ENCODE data around the gene PLBD1.

The PLBD1 gene

GRCh38 chr12:14576896-14577295 is 9.2 kb upstream of the PLBD1 start:
- no peak for ATAC-seq (ENCODE audit: low read depth)
- Histone ChIP-seq H3K27ac (ENCODE audit: poor library complexity, severe bottlenecking) (no peak overlapping the region), H3K4me1 (ENCODE audit: insufficient read depth, poor library complexity, severe bottlenecking) (no peaks in the 10 kb centered on the region), H3K36me3 (ENCODE audit: low read depth) (no peaks in the 10 kb centered on the region), H3K27me3 (ENCODE audit: insufficient read depth, poor library complexity, severe bottlenecking) (no peaks in the 10 kb centered on the region), H3K9me3 (ENCODE audit: severe bottlenecking) (no peaks in the 10 kb centered on the region), H3K4me3 (ENCODE audit: severe bottlenecking) (no peak overlapping the region)
- TF ChIP-seq CTCF (IDR thresholded peaks at IDR 0.05; ENCODE audit: poor library complexity, severe bottlenecking) = no peak
- no peak for DNase-seq (ENCODE audit: low spot score)

DNA sequence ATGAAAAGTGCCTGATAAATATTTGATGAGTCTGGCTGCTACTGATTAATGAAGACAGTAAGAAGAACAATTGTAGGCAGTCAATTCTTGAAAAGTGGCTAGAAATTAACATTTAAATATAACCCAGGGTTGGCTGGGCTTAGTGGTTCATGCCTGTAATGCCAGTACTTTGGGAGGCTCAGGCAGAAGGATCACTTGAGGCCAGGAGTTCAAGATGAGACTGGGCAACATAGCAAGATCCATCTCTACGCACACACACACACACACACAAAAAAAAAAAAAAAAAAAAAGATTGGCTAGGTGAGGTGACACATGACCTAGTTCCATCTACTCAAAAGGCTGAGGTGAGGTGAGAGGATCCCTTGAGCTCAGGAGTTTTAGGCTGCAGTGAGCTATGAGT is 7.9 kb upstream of the PLBD1 start:
- DNase-seq (ENCODE audit: low spot score) (no peak), ATAC-seq (ENCODE audit: low read depth) (no peak)
- Histone ChIP-seq H3K4me3 (ENCODE audit: severe bottlenecking) (no peak overlapping the region), H3K4me1 (ENCODE audit: insufficient read depth, poor library complexity, severe bottlenecking) (no peaks in the 10 kb centered on the region), H3K27ac (ENCODE audit: poor library complexity, severe bottlenecking) (no peak overlapping the region), H3K36me3 (ENCODE audit: low read depth) (no peaks in the 10 kb centered on the region), H3K27me3 (ENCODE audit: insufficient read depth, poor library complexity, severe bottlenecking) (no peaks in the 10 kb centered on the region), H3K9me3 (ENCODE audit: severe bottlenecking) (no peaks in the 10 kb centered on the region)
- no peak for TF ChIP-seq CTCF (IDR thresholded peaks at IDR 0.05; ENCODE audit: poor library complexity, severe bottlenecking)

GRCh38 chr12:14573118-14573517 is 5.4 kb upstream of the PLBD1 start:
- H3K9me3 ChIP-seq (ENCODE audit: severe bottlenecking) = no peaks in the 10 kb centered on the region
- no peak overlapping the region for H3K4me3 ChIP-seq (ENCODE audit: severe bottlenecking)
- no peak for DNase-seq (ENCODE audit: low spot score)
- no peaks in the 10 kb centered on the region for H3K27me3 ChIP-seq (ENCODE audit: insufficient read depth, poor library complexity, severe bottlenecking)
- no peak for ATAC-seq (ENCODE audit: low read depth)
- no peak for TF ChIP-seq CTCF (IDR thresholded peaks at IDR 0.05; ENCODE audit: poor library complexity, severe bottlenecking)
- no peak overlapping the region for H3K27ac ChIP-seq (ENCODE audit: poor library complexity, severe bottlenecking)
- H3K36me3 ChIP-seq (ENCODE audit: low read depth) = no peaks in the 10 kb centered on the region
- H3K4me1 ChIP-seq (ENCODE audit: insufficient read depth, poor library complexity, severe bottlenecking) = no peaks in the 10 kb centered on the region

GRCh38 chr12:14572401-14572800 is 4.7 kb upstream of the PLBD1 start:
- ATAC-seq (ENCODE audit: low read depth) (no peak), DNase-seq (ENCODE audit: low spot score) (no peak)
- H3K27me3 ChIP-seq (ENCODE audit: insufficient read depth, poor library complexity, severe bottlenecking) = no peaks in the 10 kb centered on the region
- H3K27ac ChIP-seq (ENCODE audit: poor library complexity, severe bottlenecking) = no peak overlapping the region
- no peaks in the 10 kb centered on the region for H3K4me1 ChIP-seq (ENCODE audit: insufficient read depth, poor library complexity, severe bottlenecking)
- no peak for TF ChIP-seq CTCF (IDR thresholded peaks at IDR 0.05; ENCODE audit: poor library complexity, severe bottlenecking)
- H3K4me3 ChIP-seq (ENCODE audit: severe bottlenecking) = no peak overlapping the region
- H3K9me3 ChIP-seq (ENCODE audit: severe bottlenecking) = no peaks in the 10 kb centered on the region
- no peaks in the 10 kb centered on the region for H3K36me3 ChIP-seq (ENCODE audit: low read depth)

DNA sequence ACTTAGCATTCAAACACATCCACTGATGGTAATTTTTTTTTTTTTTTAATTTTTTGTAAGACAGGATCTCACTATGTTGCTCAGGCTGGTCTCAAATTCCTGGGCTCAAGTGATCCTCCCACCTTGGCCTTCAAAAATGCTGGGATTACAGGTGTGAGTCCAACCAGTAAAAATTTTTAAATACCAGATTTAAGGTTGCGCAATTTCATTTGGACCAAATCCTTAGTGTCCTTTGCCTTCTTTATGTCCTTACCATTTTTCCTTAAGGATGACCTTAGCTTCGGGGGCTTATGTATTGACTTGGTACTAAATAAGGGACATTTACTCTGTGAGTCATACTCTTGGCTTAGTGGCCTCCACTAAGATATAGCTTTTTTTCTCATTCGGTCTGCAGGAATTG is 4.1 kb upstream of the PLBD1 start:
- no peak overlapping the region for H3K27ac ChIP-seq (ENCODE audit: poor library complexity, severe bottlenecking)
- TF ChIP-seq CTCF (IDR thresholded peaks at IDR 0.05; ENCODE audit: poor library complexity, severe bottlenecking) = no peak
- H3K4me3 ChIP-seq (ENCODE audit: severe bottlenecking) = no peak overlapping the region
- ATAC-seq (ENCODE audit: low read depth) = no peak
- H3K27me3 ChIP-seq (ENCODE audit: insufficient read depth, poor library complexity, severe bottlenecking) = no peaks in the 10 kb centered on the region
- H3K36me3 ChIP-seq (ENCODE audit: low read depth) = no peaks in the 10 kb centered on the region
- no peaks in the 10 kb centered on the region for H3K9me3 ChIP-seq (ENCODE audit: severe bottlenecking)
- no peak for DNase-seq (ENCODE audit: low spot score)
- no peaks in the 10 kb centered on the region for H3K4me1 ChIP-seq (ENCODE audit: insufficient read depth, poor library complexity, severe bottlenecking)
